ENCODE data around the gene USP46. TPM values are rescaled to one million over a fixed set of nuclear protein-coding genes. Genes with fewer than 3 reads are reported as not detected.

USP46 gene
- total RNA-seq, 4 donors from 2014 or later, result 7.4 to 19.8 (median 9.4) TPM

GRCh38 chr4:52573551-52573950 lies 85.5 kb downstream of the USP46 start:
- Histone ChIP-seq H3K27me3 (no peaks in the 10 kb centered on the region), H3K4me3 (no peak overlapping the region), H3K36me3 (no peaks in the 10 kb centered on the region), H3K9me3 (no peaks in the 10 kb centered on the region), H3K4me1 (no peaks in the 10 kb centered on the region), H3K27ac (no peak overlapping the region)
- no peak for DNase-seq
- TF ChIP-seq CTCF (IDR thresholded peaks at IDR 0.05), result no peak
- no peak for TF ChIP-seq POLR2A (IDR thresholded peaks at IDR 0.05)

DNA sequence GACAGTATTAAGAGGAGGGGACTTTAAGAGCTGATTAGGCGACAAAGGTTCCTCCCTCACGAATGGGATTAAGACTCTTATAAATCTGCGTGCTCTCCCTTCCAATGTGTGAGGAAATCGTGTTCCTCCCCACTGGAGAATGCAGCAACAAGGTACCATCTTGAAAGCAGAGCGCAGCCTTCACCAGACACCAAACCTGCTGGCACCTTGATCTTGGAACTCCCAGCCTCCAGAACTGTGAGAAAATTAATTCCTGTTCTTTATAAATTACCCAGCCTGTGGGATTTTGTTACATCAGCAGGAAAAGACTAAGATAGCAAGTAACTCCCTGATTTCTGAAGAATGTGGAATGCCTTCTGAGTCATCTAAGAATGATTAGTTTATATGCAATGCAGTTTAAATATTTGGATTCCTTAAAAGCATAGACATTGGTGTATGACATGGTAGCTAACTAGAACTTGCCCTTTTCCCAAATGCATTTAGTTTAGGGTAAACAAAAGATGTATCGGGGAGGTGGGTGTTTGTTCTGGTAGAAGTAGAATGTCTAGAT lies 86.1 kb downstream of the USP46 start:
- Histone ChIP-seq H3K27ac (no peak overlapping the region), H3K27me3 (no peaks in the 10 kb centered on the region), H3K36me3 (no peaks in the 10 kb centered on the region), H3K4me1 (no peaks in the 10 kb centered on the region), H3K9me3 (no peaks in the 10 kb centered on the region), H3K4me3 (no peak overlapping the region)
- TF ChIP-seq CTCF (IDR thresholded peaks at IDR 0.05) (no peak), POLR2A (IDR thresholded peaks at IDR 0.05) (no peak)
- no peak for DNase-seq

DNA sequence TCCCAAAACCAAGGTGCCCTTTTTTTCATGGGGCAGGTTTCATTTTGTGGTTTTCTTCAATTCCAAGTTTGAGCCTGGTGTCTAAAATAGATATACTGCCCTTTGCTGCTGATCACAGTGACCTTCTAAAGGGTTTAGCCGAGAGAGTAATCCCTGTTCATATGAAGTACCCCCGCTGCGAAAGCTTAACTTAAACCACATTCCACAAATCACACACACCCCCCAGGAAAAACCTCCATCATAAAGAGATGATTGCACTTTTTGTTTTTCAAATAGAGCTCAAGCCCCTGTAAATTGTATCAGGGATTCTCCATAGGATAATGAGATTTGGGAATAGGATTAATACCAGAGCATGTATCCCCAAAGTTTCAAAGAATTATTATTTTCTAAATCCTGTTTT lies 90.8 kb downstream of the USP46 start:
- H3K27ac ChIP-seq, result no peak overlapping the region
- no peaks in the 10 kb centered on the region for H3K27me3 ChIP-seq
- H3K9me3 ChIP-seq, result no peaks in the 10 kb centered on the region
- no peak for DNase-seq
- no peaks in the 10 kb centered on the region for H3K4me1 ChIP-seq
- no peak overlapping the region for H3K4me3 ChIP-seq
- no peak for TF ChIP-seq POLR2A (IDR thresholded peaks at IDR 0.05)
- H3K36me3 ChIP-seq, result no peaks in the 10 kb centered on the region

- Histone ChIP-seq H3K4me3 (no peak overlapping the region), H3K27me3 (no peaks in the 10 kb centered on the region), H3K9me3 (no peaks in the 10 kb centered on the region), H3K4me1 (no peaks in the 10 kb centered on the region), H3K36me3 (no peaks in the 10 kb centered on the region), H3K27ac (no peak overlapping the region)
- TF ChIP-seq POLR2A (IDR thresholded peaks at IDR 0.05), result no peak
- no peak for TF ChIP-seq CTCF (IDR thresholded peaks at IDR 0.05)
- no peak for DNase-seq
Measured at GRCh38 chr4:52566136-52567031, 92.7 kb downstream of the USP46 start.

DNA sequence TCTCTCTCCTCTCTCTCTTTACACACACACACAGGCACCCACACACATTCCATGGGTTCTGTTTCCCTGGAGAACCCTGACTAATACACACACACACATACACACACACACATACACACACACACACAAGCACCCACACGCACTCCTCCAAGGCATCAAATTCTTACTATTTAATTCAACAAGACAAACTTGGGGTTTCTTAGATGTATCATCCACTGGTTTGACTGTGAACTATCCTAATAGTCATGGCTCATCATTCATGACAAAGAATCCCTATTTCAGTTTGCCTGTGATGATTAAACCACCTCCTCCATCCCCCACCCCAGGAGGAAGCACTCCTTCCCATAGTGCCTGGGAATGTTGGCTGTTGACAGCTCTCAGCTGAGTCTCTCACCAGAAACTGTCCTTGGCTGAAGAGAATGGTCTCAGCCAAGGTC lies 98.2 kb downstream of the USP46 start:
- Histone ChIP-seq H3K27me3 (no peaks in the 10 kb centered on the region), H3K4me1 (no peaks in the 10 kb centered on the region), H3K4me3 (no peak overlapping the region), H3K27ac (no peak overlapping the region), H3K36me3 (no peaks in the 10 kb centered on the region), H3K9me3 (no peaks in the 10 kb centered on the region)
- no peak for DNase-seq
- no peak for TF ChIP-seq CTCF (IDR thresholded peaks at IDR 0.05)
- TF ChIP-seq POLR2A (IDR thresholded peaks at IDR 0.05), result no peak

DNA sequence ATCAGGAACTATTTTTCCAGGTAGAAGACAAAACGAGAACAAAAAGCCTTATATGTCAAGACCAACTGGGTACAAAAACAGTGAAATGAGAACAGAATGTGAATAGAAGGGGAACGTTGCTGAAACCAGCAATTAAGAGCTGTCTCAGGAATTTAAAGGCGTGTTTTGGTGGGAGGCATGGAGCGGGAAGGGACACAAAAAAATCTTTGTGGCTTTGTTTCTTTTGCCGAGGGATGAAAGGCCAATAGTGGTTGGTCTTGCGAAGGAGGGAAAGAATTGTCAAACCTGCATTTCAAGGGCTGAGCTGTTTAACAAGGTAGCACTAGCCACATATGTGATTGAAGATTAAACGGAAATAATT lies 103.8 kb downstream of the USP46 start:
- no peaks in the 10 kb centered on the region for H3K9me3 ChIP-seq
- no peaks in the 10 kb centered on the region for H3K4me1 ChIP-seq
- no peaks in the 10 kb centered on the region for H3K27me3 ChIP-seq
- no peak overlapping the region for H3K27ac ChIP-seq
- no peaks in the 10 kb centered on the region for H3K36me3 ChIP-seq
- no peak overlapping the region for H3K4me3 ChIP-seq
- TF ChIP-seq POLR2A (IDR thresholded peaks at IDR 0.05), result no peak
- no peak for TF ChIP-seq CTCF (IDR thresholded peaks at IDR 0.05)
- no peak for DNase-seq

Data from Peyer's patch (tissue), 4 donors.